Stimulated activated naive CD8-positive, alpha-beta T cell treated with anti-CD3 and anti-CD28 coated beads, Interleukin-15, Interleukin-2, amounts not matched to agents 100 ng/mL and 50 ng/mL, for 24 hours (primary cell): Measurements from ENCODE around the gene EPHA6.

Experiments
- H3K27ac Mint-ChIP-seq: one replicate; pipeline ENCODE4 v1.8.0; 2021; ENCODE audit warnings: mild to moderate bottlenecking, mixed read lengths
- H3K27me3 Mint-ChIP-seq: one replicate; pipeline ENCODE4 v1.8.0; 2021; ENCODE audit warnings: mixed read lengths
- H3K36me3 Mint-ChIP-seq: one replicate; pipeline ENCODE4 v1.8.0; 2021; ENCODE audit warnings: low read depth, mixed read lengths
- H3K4me1 Mint-ChIP-seq: one replicate; pipeline ENCODE4 v1.8.0; 2021; ENCODE audit warnings: low read depth, mixed read lengths
- H3K4me3 Mint-ChIP-seq: one replicate; pipeline ENCODE4 v1.8.0; 2021; ENCODE audit warnings: mild to moderate bottlenecking, mixed read lengths
- H3K9me3 Mint-ChIP-seq: one replicate; pipeline ENCODE4 v1.8.0; 2021; ENCODE audit warnings: mixed read lengths

Gene EPHA6

GRCh38 chr3:97037294-97037943 is 223.0 kb downstream of the EPHA6 start:
- Mint-ChIP-seq H3K4me1 (no peaks in the 10 kb centered on the region), H3K4me3 (no peak overlapping the region), H3K27me3 (no peaks in the 10 kb centered on the region), H3K27ac (no peak overlapping the region), H3K36me3 (no peaks in the 10 kb centered on the region), H3K9me3 (peaks cover 4% of the 10 kb centered on the region)

GRCh38 chr3:97043411-97043810 is 229.0 kb downstream of the EPHA6 start:
- Mint-ChIP-seq H3K27ac (no peak overlapping the region), H3K9me3 (no peaks in the 10 kb centered on the region), H3K4me1 (no peaks in the 10 kb centered on the region), H3K36me3 (no peaks in the 10 kb centered on the region), H3K27me3 (no peaks in the 10 kb centered on the region), H3K4me3 (no peak overlapping the region)

DNA sequence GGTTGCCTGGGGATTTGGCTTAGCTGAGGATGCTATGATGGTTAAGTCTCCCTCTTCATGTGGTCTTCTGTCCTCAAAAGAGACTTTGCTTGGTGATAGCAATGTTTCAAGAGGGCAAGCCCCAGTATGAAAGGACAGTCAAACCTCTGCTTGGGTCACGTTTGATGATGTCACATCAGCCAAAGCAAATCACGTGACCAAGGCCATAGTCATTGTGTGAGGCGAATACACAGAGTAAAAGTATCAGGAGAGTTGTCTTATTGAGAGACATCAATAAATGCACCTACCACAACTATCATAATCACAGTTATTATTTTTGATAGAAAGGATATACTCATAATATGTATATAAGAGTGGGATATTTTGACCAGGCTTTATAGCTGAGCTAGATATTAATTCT is 243.0 kb downstream of the EPHA6 start:
- Mint-ChIP-seq H3K27me3 (no peaks in the 10 kb centered on the region), H3K27ac (no peak overlapping the region), H3K4me3 (no peak overlapping the region), H3K9me3 (peaks cover 3% of the 10 kb centered on the region), H3K4me1 (no peaks in the 10 kb centered on the region), H3K36me3 (no peaks in the 10 kb centered on the region)

- Mint-ChIP-seq H3K27me3 (no peaks in the 10 kb centered on the region), H3K4me1 (no peaks in the 10 kb centered on the region), H3K36me3 (no peaks in the 10 kb centered on the region), H3K9me3 (peaks cover 3% of the 10 kb centered on the region), H3K27ac (no peak overlapping the region), H3K4me3 (no peak overlapping the region)
These were observed 244.8 kb downstream of the EPHA6 start for GRCh38 chr3:97059168-97059567.

GRCh38 chr3:97066531-97066930 is 252.1 kb downstream of the EPHA6 start:
- no peak overlapping the region for H3K27ac Mint-ChIP-seq
- H3K4me1 Mint-ChIP-seq, result no peaks in the 10 kb centered on the region
- H3K4me3 Mint-ChIP-seq, result no peak overlapping the region
- H3K36me3 Mint-ChIP-seq, result no peaks in the 10 kb centered on the region
- H3K9me3 Mint-ChIP-seq, result peaks cover 8% of the 10 kb centered on the region
- H3K27me3 Mint-ChIP-seq, result no peaks in the 10 kb centered on the region

GRCh38 chr3:97070302-97070701 is 255.9 kb downstream of the EPHA6 start:
- peaks cover 15% of the 10 kb centered on the region for H3K9me3 Mint-ChIP-seq

GRCh38 chr3:97074546-97074945 is 260.2 kb downstream of the EPHA6 start:
- Mint-ChIP-seq H3K36me3 (no peaks in the 10 kb centered on the region), H3K27ac (no peak overlapping the region), H3K4me3 (no peak overlapping the region), H3K27me3 (no peaks in the 10 kb centered on the region), H3K4me1 (no peaks in the 10 kb centered on the region), H3K9me3 (peaks cover 15% of the 10 kb centered on the region)

More at GRCh38 chr3:97070302-97070701, 255.9 kb downstream of the EPHA6 start:
- Mint-ChIP-seq H3K27ac (no peak overlapping the region), H3K36me3 (no peaks in the 10 kb centered on the region), H3K4me3 (no peak overlapping the region), H3K4me1 (no peaks in the 10 kb centered on the region), H3K27me3 (no peaks in the 10 kb centered on the region)

- no peaks in the 10 kb centered on the region for H3K4me1 Mint-ChIP-seq
- peaks cover 11% of the 10 kb centered on the region for H3K9me3 Mint-ChIP-seq
- H3K4me3 Mint-ChIP-seq, result no peak overlapping the region
- H3K27ac Mint-ChIP-seq, result no peak overlapping the region
- H3K27me3 Mint-ChIP-seq, result no peaks in the 10 kb centered on the region
- no peaks in the 10 kb centered on the region for H3K36me3 Mint-ChIP-seq
These were observed 262.3 kb downstream of the EPHA6 start for GRCh38 chr3:97076673-97077072.

GRCh38 chr3:97089621-97090020 is 275.2 kb downstream of the EPHA6 start:
- H3K27me3 Mint-ChIP-seq, result no peaks in the 10 kb centered on the region
- no peak overlapping the region for H3K27ac Mint-ChIP-seq
- no peaks in the 10 kb centered on the region for H3K36me3 Mint-ChIP-seq
- H3K9me3 Mint-ChIP-seq, result peaks cover 3% of the 10 kb centered on the region
- H3K4me3 Mint-ChIP-seq, result no peak overlapping the region
- no peaks in the 10 kb centered on the region for H3K4me1 Mint-ChIP-seq

- H3K36me3 Mint-ChIP-seq, result no peaks in the 10 kb centered on the region
These were observed 288.2 kb downstream of the EPHA6 start for GRCh38 chr3:97102641-97103040.

DNA sequence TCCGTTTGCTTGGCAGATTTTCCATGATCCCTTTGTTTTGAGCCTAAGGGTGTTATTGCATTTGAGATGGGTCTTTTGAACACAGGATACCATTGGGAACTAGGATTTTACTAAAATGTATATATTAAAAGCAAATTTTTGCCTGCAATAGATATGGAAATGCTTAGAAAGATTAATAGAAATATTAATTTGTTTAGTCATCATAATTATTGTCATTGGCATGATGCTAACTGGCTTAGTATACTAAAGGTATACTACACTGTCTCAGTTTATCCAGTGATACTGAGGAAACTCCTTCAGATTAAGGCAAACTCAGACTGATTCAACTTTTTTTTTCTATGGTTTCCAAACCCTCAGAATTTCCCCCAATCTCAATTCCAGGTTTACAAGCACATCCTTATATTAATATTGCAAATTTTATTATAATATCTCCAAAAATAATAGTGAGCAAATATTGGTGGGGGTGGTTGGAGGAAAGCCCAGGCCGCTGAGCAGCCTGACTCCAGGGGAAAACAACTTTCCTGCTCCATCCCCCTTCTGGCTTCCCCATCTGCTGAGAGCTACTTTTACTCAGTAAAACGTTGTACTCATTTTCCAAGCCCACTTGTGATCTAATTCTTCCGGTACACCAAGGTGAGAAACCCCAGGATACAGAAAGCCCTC is 291.7 kb downstream of the EPHA6 start:
- Mint-ChIP-seq H3K27me3 (no peaks in the 10 kb centered on the region), H3K4me1 (no peaks in the 10 kb centered on the region), H3K4me3 (no peak overlapping the region), H3K27ac (no peak overlapping the region), H3K9me3 (peaks cover 5% of the 10 kb centered on the region), H3K36me3 (no peaks in the 10 kb centered on the region)

More at GRCh38 chr3:97102641-97103040, 288.2 kb downstream of the EPHA6 start:
- no peaks in the 10 kb centered on the region for H3K4me1 Mint-ChIP-seq
- H3K9me3 Mint-ChIP-seq, result peaks cover 5% of the 10 kb centered on the region
- no peaks in the 10 kb centered on the region for H3K27me3 Mint-ChIP-seq
- no peak overlapping the region for H3K4me3 Mint-ChIP-seq
- H3K27ac Mint-ChIP-seq, result no peak overlapping the region

DNA sequence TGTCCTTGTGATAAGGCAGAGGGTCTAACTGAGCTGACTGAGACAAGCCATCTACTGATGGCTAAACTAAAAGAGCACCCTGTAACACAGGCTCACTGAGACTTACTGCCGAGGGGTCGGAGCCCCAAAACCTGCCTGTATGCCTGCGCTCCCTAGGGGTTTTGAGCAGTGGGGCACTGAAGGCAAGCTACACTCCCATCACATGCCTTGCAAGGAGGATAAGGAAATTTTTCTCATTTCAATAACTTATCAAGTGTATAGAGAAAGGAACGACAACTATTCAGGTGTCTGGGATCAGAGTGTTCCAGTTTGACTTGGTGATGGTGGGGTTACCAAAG is 292.2 kb downstream of the EPHA6 start:
- no peaks in the 10 kb centered on the region for H3K27me3 Mint-ChIP-seq
- H3K9me3 Mint-ChIP-seq, result peaks cover 5% of the 10 kb centered on the region
- H3K4me1 Mint-ChIP-seq, result no peaks in the 10 kb centered on the region
- H3K36me3 Mint-ChIP-seq, result no peaks in the 10 kb centered on the region
- no peak overlapping the region for H3K27ac Mint-ChIP-seq
- no peak overlapping the region for H3K4me3 Mint-ChIP-seq

DNA sequence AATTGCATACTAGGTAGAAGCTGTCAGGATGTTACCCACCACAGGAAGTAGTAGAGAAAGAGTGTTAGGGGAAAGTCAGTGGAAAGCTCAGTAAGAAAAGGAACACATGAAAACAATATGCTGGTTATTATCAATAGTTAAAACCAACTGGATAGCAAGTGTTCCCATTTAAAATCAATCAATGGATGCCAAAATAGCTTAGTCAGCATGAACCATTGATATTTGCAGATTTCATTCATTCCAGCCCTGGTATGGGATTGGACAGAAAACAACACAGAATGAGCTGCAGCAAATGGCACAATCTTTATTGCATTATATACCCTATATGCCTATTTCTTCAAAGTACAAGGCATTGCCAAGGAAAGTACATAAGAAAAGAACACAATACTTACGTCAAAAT is 293.7 kb downstream of the EPHA6 start:
- Mint-ChIP-seq H3K36me3 (no peaks in the 10 kb centered on the region), H3K27ac (no peak overlapping the region), H3K27me3 (no peaks in the 10 kb centered on the region), H3K4me1 (no peaks in the 10 kb centered on the region), H3K4me3 (no peak overlapping the region), H3K9me3 (no peaks in the 10 kb centered on the region)

GRCh38 chr3:97111244-97111643 is 296.9 kb downstream of the EPHA6 start:
- no peaks in the 10 kb centered on the region for H3K27me3 Mint-ChIP-seq
- H3K4me1 Mint-ChIP-seq, result no peaks in the 10 kb centered on the region
- H3K36me3 Mint-ChIP-seq, result no peaks in the 10 kb centered on the region
- peaks cover 7% of the 10 kb centered on the region for H3K9me3 Mint-ChIP-seq
- H3K27ac Mint-ChIP-seq, result no peak overlapping the region
- H3K4me3 Mint-ChIP-seq, result no peak overlapping the region

DNA sequence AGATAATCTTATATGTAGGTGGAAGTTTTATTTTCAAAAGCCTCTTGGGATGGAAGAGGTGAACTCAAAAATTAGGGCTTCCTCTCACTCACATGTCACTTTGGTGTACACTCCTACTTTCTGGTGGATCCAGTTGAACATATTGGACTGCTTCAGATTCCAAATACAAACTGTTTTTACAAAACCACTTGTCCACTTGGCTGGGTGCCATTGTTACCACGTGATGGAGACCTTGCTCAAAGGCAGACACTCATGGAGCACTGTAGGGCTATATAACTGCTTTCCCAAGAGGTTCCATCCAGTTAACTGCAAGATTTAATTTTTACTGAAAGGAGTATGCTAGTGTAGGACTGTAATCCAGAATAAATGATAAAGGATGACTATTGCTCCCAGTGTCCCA is 307.0 kb downstream of the EPHA6 start:
- Mint-ChIP-seq H3K36me3 (no peaks in the 10 kb centered on the region), H3K27ac (no peak overlapping the region), H3K4me3 (no peak overlapping the region), H3K27me3 (no peaks in the 10 kb centered on the region), H3K4me1 (no peaks in the 10 kb centered on the region), H3K9me3 (peaks cover 7% of the 10 kb centered on the region)
